ENCODE measurements around the gene PRKCB.

Gene PRKCB

DNA sequence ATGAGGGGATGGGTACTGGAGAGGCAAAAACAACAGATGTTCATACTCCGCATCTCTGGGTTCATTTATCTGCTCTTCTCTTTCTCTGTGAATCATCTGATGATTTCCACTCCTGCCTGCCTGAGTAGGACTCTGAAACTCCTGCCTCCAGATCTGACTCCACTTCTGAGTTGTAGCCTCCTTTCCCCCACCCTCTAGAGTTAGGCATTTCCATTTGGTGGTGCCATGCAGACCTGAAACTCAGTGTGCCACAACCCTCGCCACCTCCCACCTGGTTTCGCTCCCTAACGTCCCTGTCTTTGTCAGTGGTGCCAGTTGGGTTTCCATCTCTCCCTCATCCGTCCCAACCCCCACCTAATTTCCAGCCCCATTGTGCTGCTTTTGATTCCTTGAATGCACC lies 126.2 kb downstream of the PRKCB start:
- no peak for DNase-seq

DNA sequence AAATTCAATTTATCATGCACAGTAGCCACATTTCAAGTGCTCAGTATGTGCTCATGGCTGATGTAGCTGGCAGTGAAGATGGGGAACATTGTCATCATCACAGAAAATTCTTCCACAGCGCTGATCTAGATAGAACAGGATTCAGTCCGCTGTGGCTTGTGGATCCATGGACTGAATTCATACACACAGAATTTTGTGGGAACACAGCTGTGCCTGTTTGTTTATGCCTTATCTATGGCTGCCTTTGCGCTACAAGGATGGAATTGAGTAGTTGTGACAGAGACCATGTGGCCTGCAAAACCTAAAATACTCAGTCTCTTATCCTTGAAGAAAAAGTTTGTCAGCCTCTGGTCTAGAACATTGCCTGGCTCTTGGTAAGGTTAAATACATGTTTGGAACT lies 128.4 kb downstream of the PRKCB start:
- DNase-seq, result no peak

DNA sequence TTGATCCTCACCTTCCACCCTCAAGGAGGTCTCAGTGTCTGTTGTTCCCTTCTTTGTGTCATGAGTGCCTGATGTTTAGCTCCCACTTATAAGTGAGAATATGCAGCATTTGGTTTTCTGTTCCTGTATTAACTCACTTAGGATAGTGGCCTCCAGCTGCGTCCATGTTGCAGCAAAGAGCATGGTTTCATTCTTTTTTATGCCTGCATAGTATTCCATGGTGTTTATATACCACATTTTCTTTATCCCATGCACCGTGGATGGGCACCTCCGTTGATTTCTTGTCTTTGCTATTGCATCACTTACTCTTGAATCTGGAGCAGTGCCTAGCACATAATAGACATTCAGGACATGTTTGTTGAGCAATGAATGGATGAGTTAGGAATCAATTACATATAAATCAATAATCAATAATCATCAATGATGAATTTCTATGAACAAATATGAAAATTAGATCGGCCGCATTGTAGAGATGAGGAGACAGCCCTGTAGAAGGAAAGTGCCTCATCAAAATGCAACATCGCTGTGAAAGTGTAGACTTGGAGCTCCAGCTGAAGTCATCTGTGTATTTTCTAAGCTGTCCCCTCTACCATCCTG lies 129.5 kb downstream of the PRKCB start:
- no peak for DNase-seq

DNA sequence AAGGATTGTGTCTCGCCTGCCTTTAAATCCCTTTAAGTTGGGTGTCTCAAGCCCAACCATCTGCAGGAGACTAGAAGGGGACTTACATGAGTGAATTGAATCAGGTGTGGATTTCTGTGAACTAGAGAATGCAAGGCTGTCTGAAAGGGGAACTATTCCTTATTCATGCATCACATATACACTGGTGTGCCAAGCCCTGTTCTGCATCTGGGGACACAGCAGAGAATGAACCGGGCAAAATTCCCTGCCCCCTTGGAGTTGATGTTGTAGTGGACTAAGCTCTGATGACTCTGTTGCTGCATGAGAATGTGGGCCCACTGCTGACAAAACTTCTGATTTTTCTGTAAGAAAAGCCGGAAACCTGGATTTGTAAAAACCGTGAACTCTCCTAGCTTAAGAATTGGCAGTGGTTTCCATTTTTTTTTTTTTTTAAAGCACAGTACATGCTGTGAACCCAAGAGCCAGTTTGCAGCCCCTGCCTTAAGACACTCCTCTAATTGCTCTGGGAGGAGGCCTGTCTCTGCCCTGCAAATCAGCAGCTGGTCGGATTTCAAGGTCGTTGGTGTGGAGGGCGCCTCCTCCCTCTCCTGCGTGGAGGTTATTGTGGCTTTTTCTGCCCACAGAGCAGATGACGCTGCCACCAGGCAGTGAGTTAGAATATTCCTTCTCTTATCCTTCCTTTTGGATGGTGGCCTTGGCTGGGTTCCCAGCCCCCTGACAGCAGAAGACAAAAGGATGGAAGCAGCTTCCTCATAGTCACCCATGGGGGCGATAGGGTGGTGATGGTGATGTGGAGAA lies 131.0 kb downstream of the PRKCB start:
- DNase-seq, result no peak

DNA sequence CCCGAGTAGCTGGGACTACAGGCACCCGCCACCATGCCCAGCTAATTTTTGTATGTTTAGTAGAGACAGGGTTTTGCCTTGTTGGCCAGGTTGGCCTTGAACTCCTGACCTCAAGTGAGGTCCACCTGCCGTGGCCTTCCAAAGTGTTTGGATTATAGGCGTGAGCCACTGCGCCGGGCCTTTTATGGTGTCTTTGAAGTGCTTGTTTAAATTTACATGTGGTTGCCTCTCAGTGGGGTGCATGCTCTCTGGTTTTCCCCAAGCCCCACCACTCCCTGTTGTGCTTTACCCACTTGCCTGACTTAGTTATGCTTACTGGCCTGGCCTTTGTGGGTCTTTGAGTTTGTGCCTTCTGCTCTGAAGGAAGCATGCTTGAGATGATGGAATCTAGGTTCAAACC lies 132.0 kb downstream of the PRKCB start:
- DNase-seq, result no peak

DNA sequence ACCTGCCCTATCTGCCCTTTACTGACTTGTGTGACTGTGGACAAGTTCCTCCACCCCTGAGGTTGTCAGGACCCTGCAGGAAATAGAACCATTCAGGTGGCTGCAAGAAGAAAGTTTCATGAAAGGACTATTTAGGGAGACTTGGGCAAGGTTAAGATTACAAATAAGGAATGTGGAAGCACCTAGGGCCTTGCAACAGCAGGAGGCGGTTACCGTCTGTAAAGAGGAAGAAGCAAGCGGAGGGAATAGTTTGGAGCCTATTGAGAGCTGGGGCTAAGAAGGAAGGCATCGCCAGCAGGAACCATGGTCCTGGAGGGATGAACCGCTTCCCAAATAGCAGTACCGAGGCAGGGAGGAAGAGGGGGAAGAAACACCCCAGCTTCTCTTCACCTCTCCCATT lies 132.4 kb downstream of the PRKCB start:
- DNase-seq, result no peak

DNA sequence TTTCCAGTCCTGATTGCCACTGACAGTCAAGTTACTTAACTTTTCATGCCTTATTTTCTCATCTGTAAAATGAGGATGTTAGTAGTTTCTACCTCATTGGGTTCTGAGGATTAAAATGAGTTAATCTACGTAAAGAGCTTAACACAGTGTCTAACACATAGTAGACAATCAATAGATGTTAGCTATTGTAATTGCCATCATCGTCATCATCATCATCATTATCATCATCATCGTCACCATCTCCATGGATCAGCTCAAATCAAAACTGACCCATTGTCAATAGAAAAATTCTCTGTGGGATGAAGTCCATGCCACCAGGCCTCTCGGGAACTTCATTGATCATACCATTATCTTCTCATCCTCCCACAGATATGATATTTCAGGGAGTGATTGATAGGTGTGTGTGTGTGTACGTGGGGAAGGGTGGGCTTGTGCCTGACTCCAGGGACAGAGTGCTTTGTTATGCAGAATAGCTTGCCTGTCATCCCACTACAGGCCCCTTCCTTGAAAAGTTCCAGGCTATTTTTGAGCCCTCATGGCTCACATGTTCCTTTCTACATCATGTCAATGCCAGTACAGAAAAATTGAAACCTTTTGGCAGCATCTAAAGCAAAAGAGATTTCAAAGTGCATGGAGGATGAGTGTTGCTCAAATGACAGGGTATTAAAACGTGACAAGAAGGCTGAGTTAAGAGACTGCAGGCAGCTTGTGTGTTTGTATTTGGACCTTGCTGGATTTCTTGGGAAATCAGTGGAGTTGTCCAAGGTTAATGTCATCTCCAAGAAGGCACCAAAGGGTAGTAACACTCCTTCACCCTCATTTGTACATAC lies 133.9 kb downstream of the PRKCB start:
- no peak for DNase-seq

DNA sequence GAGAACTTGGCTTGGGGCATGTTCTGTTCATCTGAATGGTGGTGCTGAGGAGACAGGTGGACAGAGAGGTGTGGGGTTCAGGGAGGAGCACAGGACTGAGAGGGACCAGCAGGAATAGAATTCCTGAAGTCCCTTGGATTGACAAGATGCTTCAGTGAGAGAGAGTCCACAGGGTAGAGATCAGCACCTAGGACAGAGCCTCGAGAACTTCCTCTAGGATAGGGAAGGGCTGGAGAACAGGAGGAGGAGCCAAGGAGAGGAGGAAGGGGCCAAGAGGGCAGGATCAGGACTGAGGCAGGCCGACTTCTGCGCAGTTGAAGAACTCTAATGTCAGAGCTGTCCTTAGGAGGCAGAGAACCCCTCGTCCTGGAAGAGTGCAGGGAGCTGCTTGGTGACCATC lies 138.4 kb downstream of the PRKCB start:
- DNase-seq, result no peak

DNA sequence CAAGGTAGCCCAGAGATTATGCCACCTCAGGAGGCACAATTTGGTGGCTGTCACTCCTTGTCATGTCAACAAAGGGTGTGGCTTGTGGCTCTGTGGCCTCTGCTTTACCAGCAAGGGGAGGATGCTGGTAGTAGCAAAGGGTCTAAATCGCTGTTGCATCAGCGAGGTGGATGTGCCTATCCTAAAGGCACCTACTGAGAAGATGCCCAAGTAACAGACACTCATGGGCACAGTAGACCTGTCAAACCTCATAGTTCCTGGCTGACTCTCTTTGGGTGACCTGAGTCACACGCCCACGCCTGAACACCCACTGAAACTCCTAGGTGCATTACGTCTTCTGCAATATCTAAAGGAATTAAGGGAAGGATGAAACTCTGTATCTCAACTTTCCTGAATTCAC lies 139.5 kb downstream of the PRKCB start:
- DNase-seq, result no peak

DNA sequence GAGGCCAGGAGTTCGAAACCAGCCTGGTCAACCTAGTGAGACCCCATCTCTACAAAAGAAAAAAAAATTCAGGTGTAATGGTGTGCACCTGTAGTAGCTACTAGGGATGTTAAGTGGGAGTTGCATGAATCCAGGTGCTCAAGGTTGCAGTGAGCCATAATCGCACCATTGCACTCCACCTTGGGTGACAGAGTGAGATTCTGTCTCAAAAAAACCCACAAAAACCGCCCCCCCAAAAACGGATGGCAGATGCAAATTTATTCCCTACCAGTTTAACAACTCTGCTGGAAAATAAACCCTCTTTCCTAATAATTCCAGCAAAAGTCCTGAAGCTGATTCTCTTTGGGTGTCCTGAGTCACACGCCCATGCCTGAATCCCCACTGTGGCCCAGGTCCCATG lies 140.3 kb downstream of the PRKCB start:
- no peak for DNase-seq

DNA sequence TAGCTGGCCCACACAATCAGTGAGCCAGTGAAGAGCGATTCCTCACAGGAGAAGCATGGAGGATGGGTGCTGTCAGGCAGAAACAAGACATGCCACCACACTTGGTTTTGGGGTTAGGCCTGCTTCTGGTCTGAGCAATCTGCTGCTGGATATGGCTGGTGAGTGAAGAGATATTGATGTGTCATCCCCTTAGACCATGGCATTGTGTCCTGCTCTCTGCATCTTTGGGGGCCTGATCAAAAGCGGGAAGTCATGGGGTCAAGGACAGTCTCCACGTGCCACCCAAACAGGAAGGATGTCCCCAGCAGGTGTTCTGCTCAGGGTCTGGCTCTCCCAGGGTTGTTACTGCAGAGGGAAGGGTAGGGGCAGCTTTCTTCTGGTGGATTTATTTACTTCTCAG lies 140.7 kb downstream of the PRKCB start:
- DNase-seq, result no peak

DNA sequence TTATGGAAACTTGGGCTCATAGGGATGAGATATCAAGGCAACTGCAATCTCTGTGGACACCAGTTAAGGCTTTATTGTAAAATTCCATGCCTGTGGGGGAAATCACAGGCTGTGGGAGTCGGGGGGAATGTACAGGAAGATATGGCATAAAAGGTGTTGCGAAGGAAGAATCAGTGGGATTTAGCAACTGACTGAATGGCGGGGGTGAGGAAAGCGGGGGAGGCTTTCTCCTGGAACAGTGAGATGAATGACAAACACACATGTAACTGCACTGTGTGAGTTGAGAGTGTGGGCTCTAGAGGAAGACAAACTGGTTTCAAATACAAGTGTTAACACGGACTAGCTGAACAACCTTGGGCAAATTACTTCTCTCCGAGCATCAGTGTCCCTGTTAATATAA lies 143.7 kb downstream of the PRKCB start:
- peak in 3 of 56 donors; percentile 1 to 8 (median 2) for DNase-seq

DNA sequence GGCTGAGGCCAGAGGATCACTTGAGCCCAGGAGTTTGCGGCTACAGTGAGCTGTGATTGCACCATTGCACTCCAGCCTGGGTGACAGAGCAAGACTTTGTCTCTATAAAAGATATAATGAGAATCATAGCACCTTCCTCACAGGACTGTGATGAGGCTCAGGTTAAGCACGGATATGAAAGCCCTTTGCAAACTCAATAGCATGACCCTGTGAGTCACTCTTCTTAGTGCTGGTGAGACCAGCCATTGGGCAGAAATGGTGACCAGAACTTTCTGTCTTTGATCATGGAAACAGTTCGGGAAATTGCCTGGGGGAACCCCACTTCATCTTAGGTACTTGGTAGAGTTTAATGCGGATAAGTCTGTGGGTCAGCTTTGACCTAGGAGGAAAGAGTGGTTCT lies 144.2 kb downstream of the PRKCB start:
- DNase-seq, result no peak

DNA sequence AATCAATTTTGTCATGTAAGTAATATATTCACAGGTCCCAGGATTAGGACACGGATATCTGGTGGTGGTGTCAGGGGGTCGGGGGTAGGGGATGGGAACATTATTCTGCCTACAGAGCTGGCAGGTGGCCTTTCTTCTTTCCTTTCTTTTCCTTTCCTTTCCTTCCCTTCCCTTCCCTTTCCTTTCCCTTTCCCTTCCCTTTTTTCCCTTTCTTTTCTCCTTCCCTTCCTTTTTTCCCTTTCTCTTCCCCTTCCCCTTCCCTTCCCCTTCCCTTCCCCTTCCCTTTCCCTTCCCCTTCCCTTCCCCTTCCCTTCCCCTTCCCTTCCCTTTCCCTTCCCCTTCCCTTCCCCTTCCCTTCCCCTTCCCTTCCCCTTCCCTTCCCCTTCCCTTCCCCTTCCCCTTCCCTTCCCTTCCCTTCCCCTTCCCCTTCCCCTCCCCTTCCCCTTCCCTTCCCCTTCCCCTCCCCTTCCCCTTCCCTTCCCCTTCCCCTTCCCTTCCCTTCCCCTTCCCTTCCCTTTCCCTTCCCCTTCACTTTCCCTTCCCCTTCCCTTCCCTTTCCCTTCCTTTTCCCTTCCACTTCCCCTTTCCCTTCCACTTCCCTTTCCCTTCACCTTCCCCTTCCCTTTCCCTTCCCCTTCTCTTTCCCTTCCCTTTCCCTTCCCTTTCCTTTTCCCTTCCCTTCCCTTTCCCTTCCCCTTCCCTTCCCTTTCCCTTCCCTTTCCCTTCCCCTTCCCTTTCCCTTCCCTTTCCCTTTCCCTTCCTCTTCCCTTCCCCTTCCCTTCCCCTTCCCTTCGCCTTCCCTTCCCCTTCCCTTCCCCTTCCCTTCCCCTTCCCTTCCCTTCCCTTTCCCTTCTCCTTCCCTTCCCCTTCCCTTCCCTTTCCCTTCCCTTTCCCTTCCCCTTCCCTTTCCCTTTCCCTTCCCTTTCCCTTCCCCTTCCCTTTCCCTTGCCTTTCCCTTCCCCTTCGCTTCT lies 145.9 kb downstream of the PRKCB start:
- no peak for DNase-seq

DNA sequence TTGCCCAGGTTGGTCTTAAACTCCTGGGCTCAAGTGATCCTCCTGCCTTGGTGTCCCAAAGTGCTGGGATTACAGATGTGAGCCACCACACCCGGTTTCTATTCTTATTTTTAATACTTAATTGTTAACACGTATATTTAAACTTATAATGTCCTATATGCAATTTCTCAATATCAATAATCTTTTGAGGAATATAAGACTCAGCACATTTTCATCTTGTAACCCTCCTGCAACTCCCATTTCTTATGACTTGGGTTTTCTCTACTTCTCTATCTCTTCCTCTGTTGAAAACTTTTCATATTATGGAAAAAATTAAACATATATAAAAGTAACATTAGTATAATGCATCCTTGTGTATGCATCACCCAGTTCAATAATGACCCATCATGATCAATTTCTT lies 150.7 kb downstream of the PRKCB start:
- no peak for DNase-seq

DNA sequence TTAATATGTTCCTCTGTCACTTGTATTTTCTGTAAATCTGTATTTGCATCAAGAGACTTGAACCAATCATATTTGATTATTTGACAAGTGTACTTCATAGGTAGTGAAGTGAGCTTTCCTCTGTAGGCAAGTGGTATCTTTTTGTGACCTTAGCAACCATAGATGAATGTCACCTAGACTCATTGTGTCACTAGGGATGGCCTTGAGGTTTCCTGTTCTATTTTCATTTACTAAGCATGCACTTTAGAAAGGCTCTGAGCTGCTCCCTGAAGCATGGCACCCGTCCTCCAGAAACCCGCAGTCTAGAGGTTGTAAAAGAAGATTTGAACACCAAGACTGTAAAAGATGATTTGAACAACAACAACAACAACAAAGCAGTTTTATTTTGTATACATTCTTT lies 151.7 kb downstream of the PRKCB start:
- no peak for DNase-seq

DNA sequence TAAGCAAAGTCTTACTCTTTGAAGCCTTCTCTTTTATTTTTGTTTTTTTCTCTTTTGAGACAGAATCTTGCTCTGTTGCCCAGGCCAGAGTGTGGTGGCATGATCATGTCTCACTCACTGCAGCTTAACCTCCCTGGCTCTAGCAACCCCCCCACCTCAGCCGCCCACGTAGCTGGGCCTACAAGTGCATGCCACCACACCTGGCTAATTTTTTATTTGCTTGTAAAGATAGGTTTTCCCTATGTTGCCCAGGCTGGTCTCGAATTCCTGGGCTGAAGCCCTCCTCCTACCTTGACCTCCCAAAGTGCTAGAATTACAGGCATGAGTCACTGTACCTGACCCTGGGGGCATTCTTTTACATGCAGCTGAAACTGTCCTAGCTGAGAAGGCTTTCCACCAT lies 154.7 kb downstream of the PRKCB start:
- no peak for DNase-seq

DNA sequence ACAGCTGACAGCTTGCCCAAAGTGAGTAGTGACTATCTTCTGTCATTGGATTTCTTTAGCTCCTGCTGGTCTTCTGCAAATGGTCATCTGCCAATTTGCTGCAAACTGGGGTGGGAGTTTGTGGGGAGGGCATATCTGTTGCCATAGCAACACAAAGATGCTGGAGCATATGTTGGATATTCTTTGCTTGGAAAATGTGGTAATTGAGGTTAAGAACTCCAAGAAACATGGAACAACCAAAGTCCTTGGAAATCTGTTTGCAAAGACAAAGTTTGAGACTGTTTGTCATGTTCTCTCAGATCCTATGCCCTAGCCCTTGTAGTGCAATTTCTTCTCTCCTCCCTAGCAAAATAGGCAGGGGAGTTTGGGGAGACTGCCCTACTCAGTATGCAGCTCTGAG lies 155.3 kb downstream of the PRKCB start:
- no peak for DNase-seq

DNA sequence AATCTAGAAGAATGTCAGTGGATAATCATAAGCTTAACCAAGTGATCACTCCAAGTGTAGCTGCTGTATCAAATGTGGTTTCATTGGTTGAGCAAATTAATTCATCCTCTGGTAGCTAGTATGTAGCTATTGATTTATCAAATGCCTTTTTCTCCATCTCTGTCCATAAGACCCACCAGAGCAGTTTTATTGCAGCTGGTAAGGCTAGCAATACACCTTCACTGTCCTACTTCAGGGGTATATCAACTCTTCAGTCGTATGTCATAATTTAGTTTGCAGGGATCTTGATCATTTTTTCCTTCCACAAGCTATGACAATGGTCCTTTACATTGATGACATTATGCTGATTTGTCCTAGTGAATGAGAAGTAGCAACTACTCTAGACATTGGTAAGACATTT lies 158.8 kb downstream of the PRKCB start:
- DNase-seq, result no peak

DNA sequence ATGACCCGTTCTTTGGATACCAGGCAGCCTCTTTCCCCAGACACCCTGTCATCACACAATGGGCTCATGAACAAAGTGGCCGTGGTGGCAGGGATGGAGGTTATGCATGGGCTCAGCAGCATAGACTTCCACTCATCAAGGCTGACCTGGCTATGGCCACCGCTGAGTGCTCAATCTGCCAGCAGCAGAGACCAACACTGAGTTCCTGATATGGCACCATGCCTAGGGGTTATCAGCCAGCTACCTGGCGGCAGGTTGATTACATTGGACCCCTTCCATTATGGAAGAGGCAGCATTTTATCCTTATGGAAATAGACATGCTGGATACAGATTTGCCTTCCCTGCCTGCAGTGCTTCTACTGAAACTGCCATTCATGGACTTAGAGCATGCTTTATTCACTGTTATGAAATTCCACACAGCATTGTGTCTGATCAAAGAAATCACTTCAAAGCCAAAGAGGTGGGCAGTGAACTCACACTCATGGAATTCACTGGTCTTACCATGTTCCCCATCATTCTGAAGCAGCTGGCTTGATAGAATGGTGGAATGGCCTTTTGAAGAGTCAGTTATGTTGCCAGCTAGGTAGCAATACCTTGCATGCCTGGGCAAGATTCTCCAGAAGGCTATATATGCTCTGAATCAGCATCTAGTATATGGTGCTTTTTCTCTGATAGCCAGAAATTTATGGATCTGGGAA lies 160.6 kb downstream of the PRKCB start:
- no peak for DNase-seq

DNA sequence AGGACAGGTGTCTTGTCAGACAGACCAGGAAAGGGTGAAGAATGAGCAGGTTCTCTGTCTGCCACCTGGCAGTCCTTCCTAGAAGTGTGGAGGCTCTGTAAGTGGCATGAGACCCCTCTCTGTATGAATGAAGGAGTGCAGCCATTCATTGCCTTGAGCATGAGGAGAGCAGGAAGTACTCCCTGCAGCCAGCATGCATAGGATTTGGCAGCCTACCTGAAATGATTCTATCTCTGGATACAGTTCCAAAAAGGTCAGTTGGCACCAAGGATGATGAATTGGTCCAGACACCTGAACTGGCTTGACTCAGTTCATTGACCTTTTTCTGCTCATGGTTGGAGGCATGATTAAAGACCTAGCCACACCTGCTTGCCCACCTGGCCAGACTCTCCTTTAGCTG lies 163.0 kb downstream of the PRKCB start:
- DNase-seq, result no peak

All from amygdala (tissue), 56 donors.